T-helper 2 cell treated with Interferon-gamma antibody and Interleukin-4, amounts not matched to agents 100 ng/mL and 5 ng/mL, for 36 hours (primary cell): ENCODE data around the gene ESPNL. TPM values are rescaled to one million over a fixed set of nuclear protein-coding genes. Genes with fewer than 3 reads are reported as not detected.
"Not testable (repeated sequence)": the region's sequence is repeated elsewhere in the genome, so short reads cannot be mapped to it uniquely, and the experiment has no call there.

Source experiments
- intact Hi-C: fragments of 100-400 bp; cut with micrococcal nuclease; formaldehyde crosslinking; loops from one replicate; pipeline ENCODE4 v1.15.1; 2023
- total RNA-seq: library from RNA; stranded (reverse); gene quantifications from 2 replicates; pipeline ENCODE4 v1.2.3, GENCODE V29; 2022

The ESPNL gene
- total RNA-seq, 1 donor from 2014 or later: 0.05 TPM

- intact Hi-C loops: no loop called here
These were observed 14.2 kb downstream of the ESPNL start for GRCh38 chr2:238114331-238114841.

- intact Hi-C loops: no loop called here
These were observed 14.9 kb downstream of the ESPNL start for GRCh38 chr2:238114851-238115660.

- intact Hi-C loops: not testable (repeated sequence)
These were observed 15.6 kb downstream of the ESPNL start for GRCh38 chr2:238115709-238116108.

GRCh38 chr2:238116298-238117198 is 16.4 kb downstream of the ESPNL start:
- intact Hi-C loops: no loop called here

- intact Hi-C loops: no loop called here
These were observed 17.3 kb downstream of the ESPNL start for GRCh38 chr2:238117199-238118154.

GRCh38 chr2:238119756-238120462 is 19.8 kb downstream of the ESPNL start:
- intact Hi-C loops: no loop called here

GRCh38 chr2:238120463-238121298 is 20.5 kb downstream of the ESPNL start:
- intact Hi-C loops: no loop called here

- intact Hi-C loops: no loop called here
These were observed 21.6 kb downstream of the ESPNL start for GRCh38 chr2:238121511-238122286.

GRCh38 chr2:238122287-238123217 is 22.4 kb downstream of the ESPNL start:
- intact Hi-C loops: no loop called here

GRCh38 chr2:238123218-238123971 is 23.3 kb downstream of the ESPNL start:
- intact Hi-C loops: no loop called here

- intact Hi-C loops: no loop called here
These were observed 23.9 kb downstream of the ESPNL start for GRCh38 chr2:238123991-238124470.

GRCh38 chr2:238124488-238125126 is 24.5 kb downstream of the ESPNL start:
- intact Hi-C loops: no loop called here

GRCh38 chr2:238125127-238125885 is 25.2 kb downstream of the ESPNL start:
- intact Hi-C loops: no loop called here

- intact Hi-C loops: no loop called here
These were observed 26.2 kb downstream of the ESPNL start for GRCh38 chr2:238126338-238126737.

- intact Hi-C loops: no loop called here
These were observed 26.6 kb downstream of the ESPNL start for GRCh38 chr2:238126775-238127164.
